CD1c-positive myeloid dendritic cell (primary cell): Measurements from ENCODE around the gene EFNB3.

Experiments
- DNase-seq: peaks from one replicate; pipeline ENCODE4 v3.0.0-alpha.2; 2016; ENCODE audit errors: extremely low spot score

Gene EFNB3

DNA sequence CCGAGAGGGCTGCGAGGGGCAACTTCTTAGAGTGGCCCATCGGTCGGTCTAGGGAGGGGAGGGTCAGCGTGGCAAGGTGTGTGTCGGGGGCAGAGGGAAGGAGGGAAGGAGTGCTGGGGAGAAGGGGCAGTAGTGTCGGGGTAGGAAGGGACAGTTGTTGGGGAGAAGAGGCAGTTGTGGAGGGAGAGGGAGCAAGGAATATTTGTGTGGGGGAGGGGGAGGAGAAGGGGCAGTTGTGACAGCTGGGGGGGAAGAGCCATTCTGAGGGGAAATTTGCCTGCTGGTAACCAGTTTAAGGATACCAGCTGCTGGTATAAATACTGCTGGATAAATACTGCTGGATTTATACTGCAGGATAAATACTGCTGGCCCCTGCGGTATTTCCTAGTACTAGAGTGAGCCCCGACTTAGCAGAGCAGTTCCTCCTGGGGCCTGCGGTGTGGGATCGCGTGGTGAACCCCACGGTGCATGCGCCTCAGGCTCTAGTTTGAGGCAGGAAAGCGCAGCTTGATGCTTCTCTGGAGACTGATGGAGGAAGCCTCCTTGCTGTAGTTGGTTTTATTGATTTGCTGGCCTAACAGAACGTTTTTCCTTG lies 12.9 kb downstream of the EFNB3 start:
- peak; percentile 38 for DNase-seq

DNA sequence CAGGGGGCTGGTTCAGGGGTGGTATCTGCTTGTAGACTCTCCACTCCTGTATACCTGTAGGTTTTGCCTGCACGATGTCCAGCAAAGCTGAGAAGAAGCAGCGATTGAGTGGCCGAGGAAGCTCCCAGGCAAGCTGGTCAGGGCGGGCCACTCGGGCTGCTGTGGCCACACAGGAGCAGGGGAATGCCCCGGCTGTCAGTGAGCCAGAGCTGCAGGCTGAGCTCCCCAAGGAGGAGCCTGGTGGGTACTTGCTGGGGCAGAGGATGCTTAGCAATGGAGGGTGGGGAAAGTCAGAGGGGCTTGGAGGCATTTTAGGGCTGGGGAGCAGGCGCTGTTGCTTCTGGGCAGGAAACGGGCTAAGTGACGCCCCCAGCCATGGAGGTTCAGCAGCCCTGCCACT lies 14.7 kb downstream of the EFNB3 start:
- no peak for DNase-seq

DNA sequence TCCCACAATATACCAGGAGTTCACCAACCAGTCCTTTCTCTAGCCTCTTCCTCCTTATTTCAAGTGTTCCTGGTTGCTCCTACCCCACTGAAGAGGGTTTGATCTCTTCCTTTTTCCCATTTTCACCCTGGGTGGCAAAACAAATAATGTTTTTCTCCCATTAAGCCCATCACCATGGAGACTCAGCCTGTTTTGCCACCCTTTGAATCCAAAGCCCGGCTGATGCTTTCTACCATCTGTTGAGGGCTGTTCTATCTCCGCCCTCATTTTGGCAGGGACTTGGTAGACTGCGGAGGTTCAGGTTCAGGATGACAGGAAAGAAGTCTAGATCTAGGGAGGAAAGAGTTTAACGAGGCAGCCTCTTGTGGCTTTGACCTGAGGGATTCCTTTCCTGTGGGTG lies 15.1 kb downstream of the EFNB3 start:
- no peak for DNase-seq

DNA sequence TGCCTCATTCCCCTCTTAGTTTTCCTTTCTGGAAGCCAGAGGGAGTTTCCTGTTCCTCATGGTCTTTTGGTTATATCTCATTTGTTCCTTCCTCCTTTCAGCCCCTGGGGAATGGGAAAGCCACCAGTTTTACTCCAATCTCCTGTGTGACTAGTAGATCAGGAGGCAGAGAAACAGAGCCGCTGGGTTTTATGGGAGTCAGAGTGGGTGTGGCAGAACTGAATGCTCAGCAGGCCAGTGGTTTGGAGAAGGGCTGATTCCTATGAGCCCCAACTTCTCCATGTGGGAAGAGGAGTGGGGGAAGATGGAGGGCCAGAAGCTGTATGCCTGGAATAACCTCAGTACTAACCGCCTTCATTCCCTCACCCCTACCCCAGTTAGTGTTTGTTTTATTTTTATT lies 16.6 kb downstream of the EFNB3 start:
- no peak for DNase-seq

DNA sequence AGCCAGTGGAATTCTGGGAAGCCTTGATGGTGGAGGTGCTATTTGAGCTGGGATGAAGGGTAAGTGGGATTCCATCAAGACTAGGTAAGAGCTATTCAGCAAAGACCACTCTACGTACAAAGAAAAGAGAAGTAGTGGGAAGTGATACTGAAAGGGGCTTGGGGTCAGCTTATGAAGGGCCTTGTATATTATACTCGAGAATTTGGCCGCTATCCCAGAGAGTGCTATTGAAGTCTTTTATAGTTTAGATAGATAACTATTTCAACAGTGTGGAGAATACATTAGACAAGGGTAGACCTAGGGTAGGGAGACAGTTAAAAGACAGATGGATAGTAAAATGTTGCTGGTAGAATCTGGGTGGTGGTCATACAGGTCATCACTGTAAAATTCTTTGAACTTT lies 22.9 kb downstream of the EFNB3 start:
- no peak for DNase-seq

DNA sequence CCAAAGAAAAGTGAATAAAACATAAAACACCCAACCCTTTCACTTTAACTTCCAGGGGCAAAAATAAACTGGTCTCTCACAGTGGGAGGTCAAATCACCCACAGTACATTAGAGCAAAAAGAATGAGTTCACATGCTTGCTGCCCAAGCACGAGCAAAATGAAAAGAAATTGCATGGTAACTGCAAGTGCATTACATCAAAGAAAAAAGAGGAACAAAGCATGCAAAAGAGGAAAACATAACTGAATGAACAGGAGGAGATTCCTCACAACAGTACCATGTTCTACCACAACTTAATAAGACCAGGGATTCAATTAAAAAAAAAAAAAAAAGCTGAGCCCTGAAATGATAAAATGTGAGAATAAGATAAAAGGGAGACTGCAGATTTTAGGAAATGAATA lies 24.8 kb downstream of the EFNB3 start:
- peak; percentile 52 for DNase-seq

DNA sequence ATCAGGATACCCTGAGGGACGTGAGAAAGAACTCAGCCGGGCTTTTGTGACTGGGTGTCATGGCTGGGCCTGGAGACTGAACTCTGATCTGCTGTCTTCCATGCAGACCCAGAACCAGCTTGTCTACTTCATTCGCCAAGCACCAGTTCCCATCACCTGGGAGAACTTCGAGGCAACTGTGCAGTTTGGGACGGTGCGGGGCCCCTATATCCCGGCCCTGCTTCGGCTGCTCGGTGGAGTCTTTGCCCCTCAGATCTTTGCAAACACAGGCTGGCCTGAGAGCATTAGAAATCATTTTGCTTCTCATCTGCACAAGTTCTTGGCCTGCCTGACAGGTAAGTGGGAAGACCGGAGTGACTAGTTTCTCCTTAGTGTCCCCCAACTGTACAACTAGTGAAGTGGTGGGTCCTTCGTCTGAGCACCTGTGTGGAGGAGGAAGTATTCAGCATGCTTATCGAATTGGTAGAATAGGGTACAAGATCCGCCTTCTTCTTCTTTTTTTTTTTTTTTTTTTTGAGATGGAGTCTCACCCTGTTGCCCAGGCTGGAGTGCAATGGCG lies 28.1 kb downstream of the EFNB3 start:
- DNase-seq = no peak

DNA sequence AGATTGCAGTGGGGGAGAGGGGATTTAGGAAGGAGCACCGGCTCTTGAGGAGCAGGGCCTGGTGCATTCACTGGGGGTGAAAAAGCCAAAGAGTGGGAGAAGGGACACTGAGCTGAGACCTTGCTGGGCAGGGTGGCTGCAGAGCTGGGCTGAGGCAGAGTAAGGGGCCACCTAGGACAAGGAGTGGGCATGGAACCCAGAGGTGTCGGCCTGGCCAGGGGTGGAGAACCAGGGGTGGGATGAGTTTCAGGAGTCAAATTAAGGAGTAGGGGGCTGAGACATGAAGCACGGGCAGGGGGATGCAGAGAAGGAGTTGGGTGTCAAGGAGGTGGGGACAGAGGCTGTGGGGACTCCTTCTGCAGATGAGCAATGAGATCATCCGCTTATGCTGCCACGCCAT lies 32.6 kb downstream of the EFNB3 start:
- no peak for DNase-seq

DNA sequence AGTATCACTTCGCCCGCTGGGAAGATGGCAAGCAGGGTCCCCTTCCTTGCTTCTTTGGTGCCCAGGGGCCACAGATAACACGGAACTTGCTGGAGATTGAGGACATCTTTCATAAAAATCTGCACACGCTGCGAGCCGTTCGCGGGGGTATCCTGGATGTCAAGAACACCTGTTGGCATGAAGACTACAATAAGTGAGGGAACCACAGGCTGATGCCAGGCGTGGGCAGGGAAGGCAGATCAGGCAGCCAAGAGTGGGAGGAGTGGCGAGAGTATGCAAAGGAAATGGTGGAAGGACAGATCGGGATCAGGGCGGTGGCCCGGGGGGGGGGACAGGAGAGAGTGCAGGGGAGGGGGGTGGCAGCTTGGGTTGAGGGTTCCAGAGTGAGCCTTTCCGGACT lies 34.7 kb downstream of the EFNB3 start:
- DNase-seq = no peak

DNA sequence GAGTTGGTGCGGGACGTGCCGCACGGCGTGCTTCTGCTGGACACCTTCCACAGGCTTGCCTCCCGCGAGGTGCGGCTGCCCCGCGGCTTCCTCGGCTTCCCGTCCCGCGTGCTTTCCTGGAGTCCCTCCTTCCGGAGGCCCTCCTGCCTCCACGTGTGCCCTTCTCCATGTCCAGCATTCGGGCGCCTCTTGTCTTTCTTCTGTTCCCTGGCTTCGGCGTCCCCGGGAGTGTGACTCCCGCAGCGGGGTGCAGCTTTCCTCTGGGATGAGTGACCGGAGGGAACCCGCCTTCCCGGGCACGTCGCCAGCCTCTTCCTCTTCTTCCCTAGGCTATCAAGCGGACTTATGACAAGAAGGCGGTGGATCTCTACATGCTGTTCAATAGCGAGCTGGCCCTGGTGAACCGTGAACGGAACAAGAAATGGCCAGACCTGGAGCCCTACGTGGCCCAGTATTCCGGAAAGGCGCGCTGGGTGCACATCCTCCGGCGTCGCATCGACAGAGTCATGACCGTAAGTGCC lies 35.5 kb downstream of the EFNB3 start:
- DNase-seq = no peak

DNA sequence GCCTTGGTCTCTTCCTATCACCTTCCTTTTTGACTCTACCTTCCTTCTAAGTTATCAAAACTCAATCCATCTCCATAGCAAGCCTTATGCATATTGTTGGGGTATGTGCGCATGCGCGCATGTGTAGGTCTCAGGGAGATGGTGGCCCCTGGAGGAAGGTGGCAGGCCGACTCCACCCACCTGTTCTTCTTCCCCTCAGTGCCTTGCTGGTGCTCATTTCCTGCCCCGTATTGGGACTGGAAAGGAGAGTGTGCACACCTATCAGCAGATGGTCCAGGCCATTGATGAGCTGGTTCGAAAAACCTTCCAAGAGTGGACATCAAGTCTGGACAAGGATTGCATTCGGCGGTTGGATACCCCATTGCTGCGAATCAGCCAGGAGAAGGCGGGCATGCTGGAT lies 37.7 kb downstream of the EFNB3 start:
- DNase-seq = no peak

DNA sequence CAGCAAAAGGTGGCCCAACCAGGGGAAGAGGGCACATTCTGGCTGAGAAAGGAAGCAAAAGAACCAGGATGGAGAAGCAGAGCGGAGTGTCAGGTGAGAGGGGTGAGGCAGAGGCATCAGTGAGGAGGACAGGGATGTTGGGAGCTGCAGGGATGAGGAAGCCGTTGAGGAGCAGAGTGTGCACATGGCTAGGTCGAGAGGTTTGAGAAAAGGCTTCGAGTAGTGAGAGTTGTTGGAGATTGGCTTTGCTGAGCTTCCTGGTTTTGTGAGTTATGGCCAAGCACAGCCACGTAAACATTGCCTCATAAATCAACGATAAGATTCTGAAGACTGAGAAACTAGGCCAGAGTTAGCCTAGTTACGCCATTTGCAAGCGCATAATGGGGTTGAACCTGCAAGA lies 39.4 kb downstream of the EFNB3 start:
- DNase-seq = no peak

DNA sequence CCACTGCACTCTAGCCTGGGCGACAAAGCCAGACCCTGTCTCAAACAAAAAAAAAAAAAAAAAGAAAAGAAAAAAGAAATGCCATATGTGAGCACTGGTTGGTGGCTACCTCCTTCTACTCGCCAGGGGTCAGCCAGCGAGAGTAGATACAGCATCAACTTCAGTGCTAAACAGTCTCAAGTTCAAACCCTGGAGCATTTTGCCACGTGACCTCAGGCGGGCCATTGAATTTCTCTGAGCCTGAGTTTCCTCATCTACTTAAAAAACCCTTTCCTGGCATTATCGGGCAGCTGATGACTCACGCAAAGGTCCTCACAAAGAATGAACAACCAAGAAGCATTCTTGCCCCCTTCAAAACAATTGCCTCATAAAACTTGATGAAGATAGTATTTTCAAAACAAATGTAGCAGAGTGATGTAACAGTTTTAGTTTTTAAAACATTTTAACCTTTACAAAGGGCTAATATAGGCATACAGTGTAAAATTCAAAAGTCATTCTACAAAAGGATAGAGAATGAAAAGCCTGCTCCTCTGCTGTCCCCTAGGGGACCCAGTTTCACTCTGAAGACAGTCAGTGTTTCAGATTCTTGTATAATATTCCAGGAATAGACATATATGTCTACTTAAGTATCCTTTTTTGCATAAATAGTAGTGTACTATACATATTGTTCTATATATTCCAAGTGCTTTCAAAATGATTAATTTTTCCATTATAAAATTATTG lies 40.9 kb downstream of the EFNB3 start:
- DNase-seq = peak; percentile 20

DNA sequence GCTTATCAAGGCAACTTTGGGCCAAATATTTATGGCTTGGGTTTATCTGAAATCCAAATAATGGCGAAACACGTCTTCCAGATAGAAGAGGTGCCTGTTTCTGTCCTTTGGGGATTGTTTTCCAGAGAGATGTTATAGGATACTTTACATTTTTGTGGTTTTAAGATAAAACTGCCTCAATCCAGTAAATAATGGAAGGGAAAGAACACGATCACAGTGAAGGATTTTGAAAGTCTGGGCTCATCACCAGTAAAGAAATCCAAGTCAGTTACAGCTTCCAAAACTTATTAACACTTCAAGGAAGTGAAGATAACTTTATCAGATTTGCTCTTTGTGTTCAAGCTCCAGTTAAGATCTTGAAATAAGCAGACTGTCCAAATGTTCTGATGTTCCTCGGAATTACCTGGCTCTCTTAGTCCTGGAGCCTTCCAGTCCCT lies 42.7 kb downstream of the EFNB3 start:
- DNase-seq = no peak

DNA sequence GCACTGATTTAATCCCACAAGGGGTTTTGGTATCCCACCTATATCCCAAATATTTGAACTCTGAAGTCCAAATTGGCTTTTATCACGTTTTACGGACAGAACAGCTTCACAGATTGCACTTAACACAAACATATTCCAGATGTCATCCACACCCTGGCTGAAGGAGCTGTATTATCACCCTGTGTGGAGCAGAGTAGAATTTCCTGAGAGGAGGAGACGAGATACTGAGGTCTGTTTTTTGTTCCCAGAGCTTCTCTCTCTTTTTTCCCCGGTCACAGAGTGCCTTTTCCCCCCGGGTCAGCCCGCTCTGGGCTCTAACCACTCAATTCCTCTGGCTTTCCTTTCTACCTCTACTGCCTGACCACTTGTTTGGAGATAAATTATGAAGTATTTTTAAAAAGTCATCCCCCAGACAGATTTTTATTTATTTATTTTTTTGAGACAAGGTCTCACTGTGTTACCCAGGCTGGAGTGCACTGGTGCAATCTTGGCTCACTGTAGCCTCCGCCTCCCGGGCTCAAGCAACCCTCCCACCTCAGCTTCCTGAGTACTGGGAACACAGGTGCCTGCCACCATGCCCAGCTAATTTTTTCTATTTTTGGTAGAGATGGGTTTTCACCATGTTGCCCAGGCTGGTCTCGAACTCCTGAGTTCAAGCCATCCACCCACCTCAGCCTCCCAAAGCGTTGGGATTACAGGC lies 43.2 kb downstream of the EFNB3 start:
- no peak for DNase-seq

DNA sequence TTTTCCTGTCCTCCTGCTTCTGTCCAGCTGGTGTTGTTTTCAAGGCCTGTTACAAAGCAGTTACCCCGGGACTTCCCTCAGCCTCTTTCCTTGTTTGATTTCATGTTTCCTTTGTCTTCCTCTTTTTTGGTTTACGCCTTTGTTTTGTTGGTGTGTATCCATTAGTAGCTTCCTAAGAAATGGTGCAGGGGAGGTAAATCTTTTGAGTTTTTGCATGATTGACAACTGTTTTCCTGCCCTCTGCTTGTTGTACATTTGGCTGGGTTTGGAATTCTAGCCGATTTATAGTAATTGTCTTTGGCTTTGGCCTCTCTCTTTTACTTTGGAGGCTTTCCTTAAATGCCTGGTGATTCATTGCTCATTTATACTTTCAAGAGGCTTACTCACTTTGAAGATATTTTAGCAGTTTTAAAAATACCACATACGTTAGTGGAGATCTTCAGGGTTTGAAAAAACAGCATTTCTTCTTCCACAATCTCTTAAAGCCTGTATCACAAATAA lies 45.4 kb downstream of the EFNB3 start:
- DNase-seq = no peak

DNA sequence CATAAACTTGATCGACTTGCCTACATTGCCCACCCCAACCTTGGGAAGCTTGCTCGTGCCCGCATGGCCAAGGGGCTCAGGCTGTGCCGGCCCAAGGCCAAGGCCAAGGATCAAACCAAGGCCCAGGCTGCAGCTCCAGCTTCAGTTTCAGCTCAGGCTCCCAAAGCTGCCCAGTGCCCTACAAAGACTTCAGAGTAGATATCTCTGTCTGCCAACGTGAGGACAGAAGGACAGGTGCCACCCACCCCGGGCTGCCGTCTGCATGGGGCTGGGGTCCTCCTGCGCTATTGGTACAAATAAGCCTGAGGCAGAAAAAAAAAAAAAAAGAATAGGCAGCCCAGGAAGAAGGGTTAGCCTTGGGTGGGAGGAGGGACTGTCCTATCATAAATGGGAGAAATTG lies 49.7 kb downstream of the EFNB3 start:
- no peak for DNase-seq

DNA sequence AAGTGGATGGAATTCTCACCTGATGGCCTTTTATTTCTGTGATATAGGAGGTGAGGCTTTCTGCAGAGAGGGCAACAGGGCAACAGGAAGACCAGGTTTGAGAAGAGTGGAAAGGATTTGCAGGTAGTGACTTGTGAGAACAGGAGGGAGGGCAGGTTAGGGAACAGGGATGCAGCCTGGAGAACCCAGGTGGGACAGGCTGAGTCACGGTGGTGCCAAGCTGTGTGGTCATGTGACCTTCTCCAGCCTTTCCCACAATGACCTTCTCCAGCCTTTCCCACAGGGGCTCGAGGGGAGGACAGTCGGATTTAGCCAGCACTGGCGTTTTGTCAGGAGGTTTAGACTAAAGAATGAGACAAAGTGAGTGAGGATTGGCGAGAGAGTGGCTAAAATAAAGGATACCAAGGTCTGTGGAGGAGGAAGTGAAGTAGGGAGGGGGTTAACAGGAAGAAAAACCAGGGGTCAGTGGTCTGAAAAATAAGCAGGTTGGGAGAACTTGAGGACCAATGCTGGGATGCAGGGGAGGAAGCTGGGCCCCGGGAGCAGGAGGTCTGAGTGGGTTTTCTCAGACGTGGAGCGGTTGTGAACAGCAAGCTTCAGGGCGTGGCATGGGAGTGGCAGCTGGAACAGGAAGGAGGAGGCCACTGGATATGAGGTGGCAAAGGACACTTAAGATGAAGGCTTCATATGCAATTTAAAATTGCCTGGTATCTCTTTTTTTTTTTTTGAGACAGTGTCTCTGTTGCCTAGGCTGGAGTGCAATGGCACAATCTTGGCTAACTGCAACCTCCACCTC lies 50.3 kb downstream of the EFNB3 start:
- DNase-seq = no peak

DNA sequence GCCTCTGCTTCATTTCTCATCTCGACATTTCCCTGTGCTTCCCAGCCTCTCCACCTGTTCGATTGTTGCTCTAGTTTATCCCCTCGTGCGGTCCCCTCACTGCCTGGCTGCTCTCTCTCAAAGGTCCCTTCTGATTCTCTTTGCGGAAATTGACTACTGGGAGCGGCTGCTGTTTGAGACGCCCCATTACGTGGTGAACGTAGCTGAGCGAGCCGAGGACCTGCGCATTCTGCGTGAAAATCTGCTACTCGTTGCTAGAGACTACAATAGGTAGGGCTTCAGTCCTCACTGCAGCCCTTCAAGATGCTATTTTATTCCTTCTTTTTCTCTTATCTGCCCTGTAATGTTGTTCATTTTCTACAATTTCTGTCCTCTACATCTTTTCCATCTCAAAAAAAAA lies 52.0 kb downstream of the EFNB3 start:
- DNase-seq = no peak
